Measurements from ENCODE around the gene TMEM143.

DNA sequence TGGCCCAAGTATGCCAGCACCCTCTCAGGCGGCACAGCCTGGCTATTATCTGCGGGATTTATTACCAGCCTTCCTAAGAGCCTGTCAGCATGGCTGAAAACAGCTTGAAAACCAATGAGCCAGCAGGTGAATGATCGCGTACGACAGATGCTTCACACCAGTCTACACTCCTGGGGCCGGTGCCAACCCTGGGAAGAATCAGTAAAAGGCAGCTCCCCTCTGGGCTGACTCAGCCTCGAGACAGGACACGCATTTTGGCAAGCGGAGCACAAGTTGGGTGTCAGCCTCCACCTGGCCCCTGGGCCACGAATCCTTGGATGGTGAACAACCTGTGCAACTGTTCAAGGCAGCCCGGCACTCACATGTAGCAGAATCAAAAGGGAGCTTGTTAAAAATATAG is 22.7 kb downstream of the TMEM143 start:
- no peak for TF ChIP-seq POLR2A (IDR thresholded peaks at IDR 0.05)
- TF ChIP-seq, protein P1, sequence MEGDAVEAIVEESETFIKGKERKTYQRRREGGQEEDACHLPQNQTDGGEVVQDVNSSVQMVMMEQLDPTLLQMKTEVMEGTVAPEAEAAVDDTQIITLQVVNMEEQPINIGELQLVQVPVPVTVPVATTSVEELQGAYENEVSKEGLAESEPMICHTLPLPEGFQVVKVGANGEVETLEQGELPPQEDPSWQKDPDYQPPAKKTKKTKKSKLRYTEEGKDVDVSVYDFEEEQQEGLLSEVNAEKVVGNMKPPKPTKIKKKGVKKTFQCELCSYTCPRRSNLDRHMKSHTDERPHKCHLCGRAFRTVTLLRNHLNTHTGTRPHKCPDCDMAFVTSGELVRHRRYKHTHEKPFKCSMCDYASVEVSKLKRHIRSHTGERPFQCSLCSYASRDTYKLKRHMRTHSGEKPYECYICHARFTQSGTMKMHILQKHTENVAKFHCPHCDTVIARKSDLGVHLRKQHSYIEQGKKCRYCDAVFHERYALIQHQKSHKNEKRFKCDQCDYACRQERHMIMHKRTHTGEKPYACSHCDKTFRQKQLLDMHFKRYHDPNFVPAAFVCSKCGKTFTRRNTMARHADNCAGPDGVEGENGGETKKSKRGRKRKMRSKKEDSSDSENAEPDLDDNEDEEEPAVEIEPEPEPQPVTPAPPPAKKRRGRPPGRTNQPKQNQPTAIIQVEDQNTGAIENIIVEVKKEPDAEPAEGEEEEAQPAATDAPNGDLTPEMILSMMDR (IDR thresholded peaks at IDR 0.05): no peak
